HepG2 (cell line): Measurements from ENCODE around the gene SH2D3C. TPM values are rescaled to one million over a fixed set of nuclear protein-coding genes. Genes with fewer than 3 reads are reported as not detected.

Experiments used
- ATF7 ChIP-seq, 2 experiments: fragments of 450-650 bp in 1 of 2; sonication (generic) in 1 of 2; formaldehyde crosslinking in 1 of 2; IDR thresholded peaks; 2 replicates each; pipeline versions ENCODE4 v1.4.0 to v1.6.1; 2016 to 2020; ENCODE audit warnings: antibody characterized with exemption in 1 of 2, mild to moderate bottlenecking in 1 of 2, missing genetic modification reagents in 1 of 2
- CBFB ChIP-seq: sonication (generic); formaldehyde crosslinking; IDR thresholded peaks from 2 replicates; pipeline ENCODE4 v1.4.0; 2020; ENCODE audit warnings: missing genetic modification reagents
- MAF1 ChIP-seq: sonication (generic); formaldehyde crosslinking; IDR thresholded peaks from 2 replicates; pipeline ENCODE4 v1.5.0; 2020; ENCODE audit warnings: missing genetic modification reagents, borderline replicate concordance
- MTA1 ChIP-seq: sonication (generic); formaldehyde crosslinking; IDR thresholded peaks from 2 replicates; pipeline ENCODE4 v1.4.0; 2020; ENCODE audit warnings: missing genetic modification reagents, mild to moderate bottlenecking, borderline replicate concordance
- NONO ChIP-seq, 2 experiments: fragments of 450-650 bp in 1 of 2; sonication (generic) in 1 of 2; formaldehyde crosslinking in 1 of 2; IDR thresholded peaks in 1 of 2; conservative IDR thresholded peaks in 1 of 2; 2 replicates each; pipeline versions ENCODE4 v1.6.1 to v1.8.0; 2017 to 2022; ENCODE audit warnings: mild to moderate bottlenecking in 1 of 2, missing genetic modification reagents in 1 of 2, moderate library complexity in 1 of 2
- PAF1 ChIP-seq: IDR thresholded peaks from 2 replicates; pipeline ENCODE4 v1.6.1; 2016; ENCODE audit warnings: missing genetic modification reagents, missing compliant biosample characterization
- TFDP2 ChIP-seq: sonication (generic); formaldehyde crosslinking; IDR thresholded peaks from 2 replicates; pipeline ENCODE4 v1.4.0; 2020; ENCODE audit warnings: missing genetic modification reagents
- THRA ChIP-seq: sonication (generic); formaldehyde crosslinking; IDR thresholded peaks from 2 replicates; pipeline ENCODE4 v1.4.0; 2020; ENCODE audit warnings: missing genetic modification reagents, borderline replicate concordance
- YEATS4 ChIP-seq: sonication (generic); formaldehyde crosslinking; IDR thresholded peaks from 2 replicates; pipeline ENCODE4 v1.4.0; 2020; ENCODE audit warnings: missing genetic modification reagents, borderline replicate concordance
- ZFP91 ChIP-seq: sonication (generic); formaldehyde crosslinking; IDR thresholded peaks from 2 replicates; pipeline ENCODE4 v1.9.0; 2022; ENCODE audit warnings: missing genetic modification reagents, mild to moderate bottlenecking, borderline replicate concordance
- ZNF143 ChIP-seq: sonication (generic); formaldehyde crosslinking; IDR thresholded peaks from 2 replicates; pipeline ENCODE4 v1.4.0; 2020; ENCODE audit warnings: missing genetic modification reagents
- ZNF160 ChIP-seq: sonication (generic); formaldehyde crosslinking; IDR thresholded peaks from 2 replicates; pipeline ENCODE4 v1.8.0; 2022; ENCODE audit warnings: mild to moderate bottlenecking, inconsistent platforms, missing genetic modification reagents
- ZNF232 ChIP-seq: sonication (generic); formaldehyde crosslinking; IDR thresholded peaks from 2 replicates; pipeline ENCODE4 v1.4.0; 2020; ENCODE audit warnings: missing genetic modification reagents, borderline replicate concordance
- ZNF235 ChIP-seq: sonication (generic); formaldehyde crosslinking; IDR thresholded peaks from 2 replicates; pipeline ENCODE4 v1.8.1; 2023; ENCODE audit warnings: mild to moderate bottlenecking, missing genetic modification reagents, borderline replicate concordance
- ZNF33B ChIP-seq: sonication (generic); formaldehyde crosslinking; IDR thresholded peaks from 2 replicates; pipeline ENCODE4 v1.5.1; 2020; ENCODE audit warnings: mild to moderate bottlenecking, missing genetic modification reagents
- ZNF574 ChIP-seq: sonication (generic); formaldehyde crosslinking; IDR thresholded peaks from 2 replicates; pipeline ENCODE4 v1.4.0; 2020; ENCODE audit warnings: missing genetic modification reagents
- ZNF691 ChIP-seq: sonication (generic); formaldehyde crosslinking; IDR thresholded peaks from 2 replicates; pipeline ENCODE4 v1.4.0; 2020; ENCODE audit warnings: missing genetic modification reagents, low read depth, mild to moderate bottlenecking, borderline replicate concordance
- polyA plus RNA-seq, 8 experiments: library from polyadenylated mRNA; depleted of rRNA in 3 of 8; stranded (reverse) in 7 of 8; unstranded in 1 of 8; fragments of >200 nt; fragmentation: Illumina TruSeq in 4 of 8; extraction: Trizol in 4 of 8; gene quantifications; 2 replicates each; pipeline versions ENCODE4 v1.2.1 to v1.2.3, GENCODE V29; 2011 to 2016; ENCODE audit warnings: low read depth in 4 of 8, missing spikeins in 1 of 8, mixed read lengths in 1 of 8; ENCODE audit not compliant: insufficient read depth in 1 of 8
- total RNA-seq, 5 experiments: library from RNA; depleted of rRNA; stranded (reverse); fragments of >200 nt; fragmentation: Illumina TruSeq; extraction: Trizol; gene quantifications; 2 replicates each; pipeline ENCODE4 v1.2.3, GENCODE V29; 2016; ENCODE audit warnings: low read depth in 1 of 5

SH2D3C gene
- total and polyA plus RNA-seq, 2 of the 13 experiments (the other 11 are each of a cell fraction or from before 2014, with no cell fraction given): not detected

GRCh38 chr9:127715470-127716337 is 62.8 kb downstream of the SH2D3C start, which contains the start of the genes PTRH1 and TTC16 (continued):
- TF ChIP-seq ZFP91 (CRISPR knock-in tag): peak; percentile 77; the same call in 1 of the 2 replicates
- TF ChIP-seq YEATS4 (CRISPR knock-in tag): peak; percentile 51; the same call in 1 of the 2 replicates
- TF ChIP-seq THRA (CRISPR knock-in tag): peak; percentile 32; the same call in 1 of the 2 replicates
- peak; percentile 65 for TF ChIP-seq ZNF143 (CRISPR knock-in tag)
- TF ChIP-seq TFDP2: peak; percentile 45; the same call in 1 of the 2 replicates
- TF ChIP-seq ZNF235 (CRISPR knock-in tag): no peak
- TF ChIP-seq ATF7 (IDR thresholded peaks at IDR 0.05): peak; percentile 98
- TF ChIP-seq ATF7 (CRISPR knock-in tag; IDR thresholded peaks at IDR 0.05): peak; percentile 85; the same call in 1 of the 2 replicates
- TF ChIP-seq ZNF33B: 0 out of 2 replicates have a peak, but pooled peaks have one; percentile 23
- 0 out of 2 replicates have a peak, but pooled peaks have one; percentile 47 for TF ChIP-seq ZNF160
- peak; percentile 69; the same call in 1 of the 2 replicates for TF ChIP-seq ZNF232
- no peak for TF ChIP-seq MTA1 (CRISPR knock-in tag)
- TF ChIP-seq MAF1: no peak
- TF ChIP-seq ZNF574 (CRISPR knock-in tag): peak; percentile 78
- TF ChIP-seq ZNF691 (CRISPR knock-in tag): no peak
- no peak for TF ChIP-seq NONO (IDR thresholded peaks at IDR 0.05)
- peak; percentile 69; the same call in 1 of the 2 replicates for TF ChIP-seq NONO (CRISPR knock-in tag; conservative IDR thresholded peaks at IDR 0.05)
- no peak for TF ChIP-seq PAF1 (CRISPR knock-in tag)
- TF ChIP-seq CBFB (CRISPR knock-in tag): peak; percentile 20; the same call in 1 of the 2 replicates
